HG03520 (cell line): ENCODE results near the gene SYCN.

Experiments used
- ATAC-seq: cut with Tn5 transposase; IDR thresholded peaks from one replicate; pipeline ENCODE4 v1.9.1; 2021; ENCODE audit warnings: mild to moderate bottlenecking, moderate library complexity; ENCODE audit not compliant: unreplicated experiment

Gene SYCN

GRCh38 chr19:39196320-39196719 is 7.7 kb downstream of the SYCN start:
- ATAC-seq, result no peak

- ATAC-seq, result no peak
These were observed 8.3 kb downstream of the SYCN start for GRCh38 chr19:39195755-39196154.

- ATAC-seq, result no peak
These were observed 9.1 kb downstream of the SYCN start for GRCh38 chr19:39194832-39195542.

GRCh38 chr19:39193803-39194202 is 10.3 kb downstream of the SYCN start:
- ATAC-seq, result no peak

DNA sequence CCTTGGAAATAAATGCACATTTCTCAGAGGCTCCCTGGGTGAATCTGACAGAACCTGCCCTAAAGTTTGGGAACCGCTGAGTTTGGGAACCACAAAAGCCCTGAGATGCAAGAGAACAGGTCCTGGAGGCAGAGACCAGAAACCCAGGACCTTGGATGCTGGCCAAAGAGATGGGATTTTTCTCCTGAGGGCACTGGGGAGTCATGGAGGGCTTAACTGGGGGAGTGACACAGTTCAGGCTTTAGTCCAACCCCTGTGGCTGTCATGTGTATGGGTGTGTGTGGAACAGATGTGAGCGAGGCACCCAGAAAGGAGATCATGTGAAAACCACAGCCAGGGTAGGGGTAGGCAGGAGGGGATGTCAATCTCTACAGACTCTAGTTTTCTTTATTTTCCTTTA is 11.2 kb downstream of the SYCN start:
- ATAC-seq, result no peak

GRCh38 chr19:39190768-39191167 is 13.3 kb downstream of the SYCN start:
- no peak for ATAC-seq

GRCh38 chr19:39188960-39189359 is 15.1 kb downstream of the SYCN start:
- ATAC-seq, result no peak

DNA sequence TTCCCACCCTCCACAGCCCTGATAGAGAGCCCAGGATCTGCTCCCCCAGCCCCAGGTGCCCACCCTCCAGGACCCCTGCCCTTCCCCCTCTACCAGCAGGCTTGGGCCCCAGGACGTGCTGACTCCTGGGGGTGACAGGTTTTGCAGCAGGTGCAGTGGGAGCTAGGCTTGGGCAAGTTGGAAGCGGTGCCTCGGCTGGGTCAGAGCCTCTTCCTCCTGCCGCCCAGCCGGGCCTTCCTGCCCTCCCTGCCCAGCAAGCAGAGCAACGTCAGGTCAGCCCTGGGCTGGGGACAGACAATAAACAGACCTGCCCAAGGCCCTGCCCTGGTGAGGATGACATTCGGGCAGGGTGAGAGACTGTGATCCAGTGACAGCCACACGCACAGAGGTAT is 16.5 kb downstream of the SYCN start:
- no peak for ATAC-seq

- ATAC-seq, result no peak
These were observed 17.7 kb downstream of the SYCN start for GRCh38 chr19:39186391-39186790.

- no peak for ATAC-seq
These were observed 21.0 kb downstream of the SYCN start for GRCh38 chr19:39183104-39183503.

DNA sequence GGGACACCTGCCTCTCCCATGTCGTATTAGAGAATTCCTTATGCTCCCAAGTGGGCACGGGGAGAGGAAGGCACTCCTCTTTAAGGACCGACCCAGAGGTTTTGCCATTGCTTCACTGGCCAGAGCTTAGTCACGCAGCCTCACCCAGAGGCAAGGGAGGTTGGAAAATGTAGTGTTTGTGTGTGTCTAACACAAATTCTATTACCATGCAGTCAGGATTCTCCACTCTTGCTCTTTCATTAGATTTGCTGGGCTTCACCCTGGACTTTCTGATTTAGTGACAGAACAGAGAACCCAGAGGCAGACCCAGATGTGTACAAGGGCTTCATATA is 21.9 kb downstream of the SYCN start:
- no peak for ATAC-seq

GRCh38 chr19:39181500-39182173 is 22.4 kb downstream of the SYCN start:
- ATAC-seq, result no peak

DNA sequence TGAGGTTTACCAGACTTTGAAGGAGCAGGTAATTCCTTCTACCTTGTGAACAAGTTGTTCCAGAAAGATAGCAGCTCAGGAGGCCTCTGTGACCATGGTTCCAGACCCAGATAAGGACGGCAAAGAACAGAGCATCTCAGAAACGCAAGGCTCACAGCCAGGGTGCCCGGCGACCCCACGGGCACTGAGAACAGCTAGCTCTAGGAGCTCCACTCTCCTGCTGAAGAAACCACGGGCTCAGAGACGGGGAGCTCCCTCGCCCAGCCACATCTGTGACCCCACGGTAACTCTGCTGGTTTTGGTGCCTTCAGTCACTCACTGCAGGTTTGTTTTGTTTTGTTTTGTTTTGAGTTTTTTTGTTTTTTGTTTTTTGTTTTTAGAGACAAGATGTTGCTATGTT is 23.3 kb downstream of the SYCN start:
- ATAC-seq, result no peak

- no peak for ATAC-seq
These were observed 24.3 kb downstream of the SYCN start for GRCh38 chr19:39179754-39180153.

- ATAC-seq, result no peak
These were observed 25.6 kb downstream of the SYCN start for GRCh38 chr19:39178296-39179006.

DNA sequence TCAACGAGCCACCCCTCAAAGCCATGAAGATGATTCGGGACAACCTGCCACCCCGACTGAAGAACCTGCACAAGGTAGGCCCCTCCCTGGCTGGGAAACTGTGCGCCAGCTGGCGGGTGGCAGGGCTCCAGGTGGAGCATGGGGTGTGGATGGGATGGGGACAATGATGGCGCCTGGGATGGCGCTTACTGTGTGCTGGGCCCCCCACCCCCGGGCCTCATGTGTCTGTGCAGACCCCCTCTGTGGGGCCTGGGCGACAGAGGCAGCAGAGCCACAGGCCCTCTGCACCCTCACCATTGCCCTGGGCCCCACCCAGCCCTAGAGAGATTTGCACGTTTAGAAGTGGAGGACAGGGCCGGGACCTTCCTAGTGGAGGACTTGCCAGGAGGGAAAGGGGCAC is 26.3 kb downstream of the SYCN start:
- ATAC-seq, result no peak

- ATAC-seq, result no peak
These were observed 26.9 kb downstream of the SYCN start for GRCh38 chr19:39177110-39177699.

GRCh38 chr19:39175564-39175963 is 28.5 kb downstream of the SYCN start:
- ATAC-seq, result no peak

DNA sequence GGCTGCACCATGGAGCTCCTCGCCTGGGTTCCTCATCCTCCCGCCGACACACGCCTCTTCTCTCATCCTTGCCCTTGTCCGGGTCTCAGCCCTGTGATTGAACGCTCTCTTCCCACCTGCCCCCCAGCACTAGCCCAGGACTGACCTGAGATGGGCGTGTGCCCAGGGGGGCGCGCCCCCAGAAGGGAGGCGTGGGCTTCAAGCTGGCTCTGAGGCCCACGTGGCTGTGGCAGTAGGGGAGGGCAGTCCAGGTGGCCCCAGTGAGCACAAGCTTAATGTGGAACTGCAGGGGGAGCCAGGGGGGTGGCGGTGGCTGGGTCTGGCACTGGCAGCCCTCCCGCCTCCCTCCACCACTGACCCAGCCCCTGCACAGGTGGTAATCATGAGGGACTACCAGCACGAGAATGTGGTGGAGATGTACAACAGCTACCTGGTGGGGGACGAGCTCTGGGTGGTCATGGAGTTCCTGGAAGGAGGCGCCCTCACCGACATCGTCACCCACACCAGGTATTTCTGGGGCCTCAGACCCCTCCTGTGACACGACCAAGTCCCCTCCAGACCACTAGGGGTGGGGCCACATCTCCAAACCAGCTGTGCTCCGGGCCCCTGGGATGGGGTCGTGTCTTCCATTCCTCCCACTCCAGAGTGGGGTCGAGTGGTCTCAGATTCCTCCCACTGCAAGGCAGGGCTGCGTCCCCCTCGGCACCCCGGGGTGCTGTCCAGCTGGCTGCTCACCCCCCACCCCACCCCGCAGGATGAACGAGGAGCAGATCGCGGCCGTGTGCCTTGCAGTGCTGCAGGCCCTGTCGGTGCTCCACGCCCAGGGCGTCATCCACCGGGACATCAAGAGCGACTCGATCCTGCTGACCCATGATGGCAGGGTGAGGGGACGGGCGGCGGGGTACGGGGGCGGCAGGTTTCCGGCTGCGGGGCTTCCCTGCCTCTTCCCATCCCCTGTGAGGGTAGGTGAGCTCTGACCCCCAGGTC is 29.2 kb downstream of the SYCN start:
- ATAC-seq, result no peak

GRCh38 chr19:39174142-39174541 is 29.9 kb downstream of the SYCN start:
- no peak for ATAC-seq
